ENCODE results near the gene BMI1.
"Not testable (repeated sequence)": the region's sequence is repeated elsewhere in the genome, so short reads cannot be mapped to it uniquely, and the experiment has no call there.

The BMI1 gene

DNA sequence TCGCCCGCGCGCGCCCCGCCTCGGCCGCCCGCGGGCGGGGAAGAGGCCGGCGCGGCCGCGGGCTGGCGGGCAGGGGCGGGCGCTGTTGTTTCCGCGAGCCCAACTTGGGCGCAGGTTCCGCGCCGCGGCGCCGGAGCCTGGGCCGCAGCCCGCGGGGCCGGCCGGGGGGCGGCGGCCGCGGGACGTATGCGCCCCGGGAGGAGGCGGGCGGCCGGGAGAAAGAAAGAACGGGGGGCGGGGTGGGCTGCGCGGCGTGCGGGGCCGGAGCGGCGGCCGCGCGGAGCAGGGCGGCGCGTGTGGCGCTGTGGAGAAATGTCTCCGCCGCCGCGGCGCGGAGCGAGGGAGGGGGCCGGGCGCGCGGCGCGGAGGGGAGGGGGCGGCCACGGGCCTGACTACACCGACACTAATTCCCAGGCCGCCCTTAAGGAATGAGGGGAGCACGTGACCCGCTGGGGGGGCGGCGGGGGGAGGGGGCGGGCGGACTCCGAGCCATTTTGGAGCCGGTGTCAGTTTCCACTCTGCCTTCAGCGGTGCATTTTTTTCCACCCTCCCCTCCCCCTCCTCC is at the start of gene BMI1:
Gene BMI1, plus strand, starts transcription at position 509 of the 565 bp plus-strand sequence. CDS start 5,351 bp downstream, outside the sequence.
- peak; percentile 64 for DNase-seq (ENCODE audit: low spot score)
- Mint-ChIP-seq H3K27me3 (ENCODE audit: low read depth) (peaks cover 47% of the 10 kb centered on the region), H3K27ac (peak within 1 kb of the TSS; percentile 95), H3K4me3 (peak within 1 kb of the TSS; percentile 88), H3K4me1 (ENCODE audit: low read depth) (peaks cover 52% of the 10 kb centered on the region), H3K36me3 (ENCODE audit: low read depth) (peaks cover 30% of the 10 kb centered on the region), H3K9me3 (no peaks in the 10 kb centered on the region)

DNA sequence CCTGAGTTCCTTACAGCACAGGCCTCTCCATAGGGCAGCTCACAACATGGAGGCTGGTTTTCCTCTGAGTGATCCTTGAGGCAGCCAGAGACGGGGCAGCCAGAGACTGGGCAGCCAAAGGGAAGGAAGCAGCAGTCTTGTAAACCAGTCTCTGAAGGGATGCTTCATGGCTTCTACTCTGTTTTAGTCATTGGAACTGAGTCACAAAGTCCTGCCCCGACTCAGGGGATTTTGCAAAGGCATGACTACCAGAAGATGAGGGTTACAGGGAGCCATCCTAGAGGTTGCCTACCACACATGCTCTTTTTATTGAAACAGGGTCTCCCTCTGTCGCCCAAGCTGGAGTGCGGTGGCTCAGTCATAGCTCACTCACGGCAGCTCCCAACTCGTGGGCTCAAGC is 49.1 kb upstream of the BMI1 start:
- H3K27me3 Mint-ChIP-seq (ENCODE audit: low read depth) = peaks cover 5% of the 10 kb centered on the region
- H3K4me1 Mint-ChIP-seq (ENCODE audit: low read depth) = no peaks in the 10 kb centered on the region
- H3K9me3 Mint-ChIP-seq = no peaks in the 10 kb centered on the region
- H3K27ac Mint-ChIP-seq = no peak overlapping the region
- H3K36me3 Mint-ChIP-seq (ENCODE audit: low read depth) = no peaks in the 10 kb centered on the region
- H3K4me3 Mint-ChIP-seq = no peak overlapping the region
- DNase-seq (ENCODE audit: low spot score) = no peak

- no peak overlapping the region for H3K4me3 Mint-ChIP-seq
Observed at GRCh38 chr10:22278441-22278782, 42.5 kb upstream of the BMI1 start.

GRCh38 chr10:22280078-22280477 is 40.8 kb upstream of the BMI1 start:
- Mint-ChIP-seq H3K36me3 (ENCODE audit: low read depth) (no peaks in the 10 kb centered on the region), H3K27me3 (ENCODE audit: low read depth) (peaks cover 14% of the 10 kb centered on the region), H3K4me3 (no peak overlapping the region), H3K9me3 (no peaks in the 10 kb centered on the region), H3K4me1 (ENCODE audit: low read depth) (no peaks in the 10 kb centered on the region), H3K27ac (no peak overlapping the region)
- DNase-seq (ENCODE audit: low spot score) = no peak

More at GRCh38 chr10:22278441-22278782, 42.5 kb upstream of the BMI1 start:
- Mint-ChIP-seq H3K27me3 (ENCODE audit: low read depth) (peaks cover 11% of the 10 kb centered on the region), H3K4me1 (ENCODE audit: low read depth) (no peaks in the 10 kb centered on the region), H3K9me3 (no peaks in the 10 kb centered on the region), H3K27ac (no peak overlapping the region), H3K36me3 (ENCODE audit: low read depth) (no peaks in the 10 kb centered on the region)
- no peak for DNase-seq (ENCODE audit: low spot score)

GRCh38 chr10:22285130-22285529 is 35.8 kb upstream of the BMI1 start:
- H3K9me3 Mint-ChIP-seq = no peaks in the 10 kb centered on the region
- no peaks in the 10 kb centered on the region for H3K36me3 Mint-ChIP-seq (ENCODE audit: low read depth)
- peaks cover 8% of the 10 kb centered on the region for H3K27me3 Mint-ChIP-seq (ENCODE audit: low read depth)
- no peak for DNase-seq (ENCODE audit: low spot score)
- no peaks in the 10 kb centered on the region for H3K4me1 Mint-ChIP-seq (ENCODE audit: low read depth)
- no peak overlapping the region for H3K27ac Mint-ChIP-seq
- H3K4me3 Mint-ChIP-seq = no peak overlapping the region

DNA sequence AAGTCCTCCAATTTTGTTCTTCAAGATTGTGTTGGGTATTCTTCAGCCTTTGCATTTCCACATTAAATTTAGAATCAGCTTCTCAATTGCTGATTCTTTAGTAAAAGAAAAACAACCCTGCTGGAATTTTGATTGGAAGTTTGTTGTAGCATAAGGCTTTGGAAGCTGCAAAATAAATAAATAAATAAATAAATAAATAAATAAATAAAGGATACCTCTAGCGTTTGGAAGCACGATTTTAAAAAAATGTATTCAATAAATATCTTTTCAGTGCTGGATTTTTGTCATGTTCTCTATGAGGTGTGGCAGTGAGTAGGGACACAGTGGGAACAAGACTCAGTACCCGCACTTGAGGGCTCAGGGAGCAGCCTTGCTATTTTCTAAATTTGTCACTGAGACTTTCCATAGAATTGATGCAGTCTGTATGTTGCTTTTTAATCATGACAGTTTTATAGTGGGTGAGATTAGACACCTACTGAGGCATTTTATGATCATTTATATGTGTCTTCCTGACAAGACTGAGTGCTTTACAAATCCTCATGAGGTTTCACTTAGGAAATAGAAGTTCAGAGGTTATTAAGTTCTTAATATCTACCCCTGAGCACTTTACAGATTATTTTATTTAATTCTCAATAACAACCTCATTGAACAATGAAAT is 27.0 kb upstream of the BMI1 start:
- Mint-ChIP-seq H3K36me3 (ENCODE audit: low read depth) (no peaks in the 10 kb centered on the region), H3K4me1 (ENCODE audit: low read depth) (no peaks in the 10 kb centered on the region), H3K27ac (no peak overlapping the region), H3K27me3 (ENCODE audit: low read depth) (peaks cover 9% of the 10 kb centered on the region), H3K4me3 (no peak overlapping the region), H3K9me3 (no peaks in the 10 kb centered on the region)
- no peak for DNase-seq (ENCODE audit: low spot score)

DNA sequence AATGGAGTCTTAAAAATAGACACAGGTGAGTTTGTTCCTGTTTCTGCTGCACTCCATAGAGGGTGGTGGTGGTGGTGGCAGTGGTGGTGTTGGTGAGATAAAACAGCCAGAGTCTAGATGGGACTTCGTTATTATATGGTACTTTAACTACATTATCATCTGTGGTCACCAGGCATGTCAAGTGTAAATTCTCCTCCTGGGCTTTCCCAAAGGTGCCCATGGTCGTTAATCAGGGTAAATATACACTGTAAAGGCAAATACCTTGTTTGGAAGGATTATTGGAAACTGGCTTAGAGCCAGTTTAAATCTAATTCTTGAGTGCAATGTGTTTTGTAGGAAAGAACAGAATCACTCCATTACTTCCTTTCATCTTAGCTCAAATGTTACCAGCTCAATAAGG is 26.2 kb upstream of the BMI1 start:
- Mint-ChIP-seq H3K4me3 (no peak overlapping the region), H3K27me3 (ENCODE audit: low read depth) (peaks cover 9% of the 10 kb centered on the region), H3K9me3 (no peaks in the 10 kb centered on the region), H3K27ac (no peak overlapping the region), H3K36me3 (ENCODE audit: low read depth) (no peaks in the 10 kb centered on the region), H3K4me1 (ENCODE audit: low read depth) (no peaks in the 10 kb centered on the region)
- DNase-seq (ENCODE audit: low spot score) = no peak

- Mint-ChIP-seq H3K36me3 (ENCODE audit: low read depth) (no peaks in the 10 kb centered on the region), H3K27me3 (ENCODE audit: low read depth) (peaks cover 4% of the 10 kb centered on the region), H3K4me1 (ENCODE audit: low read depth) (no peaks in the 10 kb centered on the region), H3K27ac (no peak overlapping the region), H3K4me3 (no peak overlapping the region), H3K9me3 (no peaks in the 10 kb centered on the region)
- DNase-seq (ENCODE audit: low spot score) = no peak
Observed at GRCh38 chr10:22301193-22301592, 19.7 kb upstream of the BMI1 start.

GRCh38 chr10:22303461-22303860 is 17.4 kb upstream of the BMI1 start:
- H3K27me3 Mint-ChIP-seq (ENCODE audit: low read depth) = no peaks in the 10 kb centered on the region
- H3K9me3 Mint-ChIP-seq = no peaks in the 10 kb centered on the region
- no peaks in the 10 kb centered on the region for H3K36me3 Mint-ChIP-seq (ENCODE audit: low read depth)
- peaks cover 4% of the 10 kb centered on the region for H3K4me1 Mint-ChIP-seq (ENCODE audit: low read depth)
- no peak for DNase-seq (ENCODE audit: low spot score)
- no peak overlapping the region for H3K27ac Mint-ChIP-seq
- H3K4me3 Mint-ChIP-seq = no peak overlapping the region

DNA sequence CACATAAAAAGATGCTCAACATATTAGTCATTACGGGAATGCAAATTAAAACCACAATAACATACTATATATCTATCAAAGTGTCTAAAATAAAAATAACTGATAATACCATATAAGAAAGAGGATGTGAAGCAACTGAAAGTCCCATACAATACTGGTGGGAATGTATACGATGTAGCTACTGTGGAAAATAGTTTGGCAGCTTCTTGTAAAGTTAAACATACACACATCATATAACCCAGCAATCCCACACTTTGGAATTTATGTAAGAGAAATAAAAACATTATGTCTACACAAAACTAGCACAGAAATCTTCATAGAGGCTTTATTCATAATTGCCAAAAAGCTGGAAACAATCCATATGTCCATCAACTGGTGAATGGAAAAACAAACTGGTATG is 15.2 kb upstream of the BMI1 start:
- Mint-ChIP-seq H3K36me3 (ENCODE audit: low read depth) (no peaks in the 10 kb centered on the region), H3K4me3 (no peak overlapping the region), H3K27me3 (ENCODE audit: low read depth) (no peaks in the 10 kb centered on the region), H3K4me1 (ENCODE audit: low read depth) (peaks cover 9% of the 10 kb centered on the region), H3K9me3 (no peaks in the 10 kb centered on the region), H3K27ac (no peak overlapping the region)
- DNase-seq (ENCODE audit: low spot score) = no peak

- no peak overlapping the region for H3K27ac Mint-ChIP-seq
- no peaks in the 10 kb centered on the region for H3K27me3 Mint-ChIP-seq (ENCODE audit: low read depth)
- peak; percentile 54 for DNase-seq (ENCODE audit: low spot score)
Observed at GRCh38 chr10:22308390-22308789, 12.5 kb upstream of the BMI1 start.

DNA sequence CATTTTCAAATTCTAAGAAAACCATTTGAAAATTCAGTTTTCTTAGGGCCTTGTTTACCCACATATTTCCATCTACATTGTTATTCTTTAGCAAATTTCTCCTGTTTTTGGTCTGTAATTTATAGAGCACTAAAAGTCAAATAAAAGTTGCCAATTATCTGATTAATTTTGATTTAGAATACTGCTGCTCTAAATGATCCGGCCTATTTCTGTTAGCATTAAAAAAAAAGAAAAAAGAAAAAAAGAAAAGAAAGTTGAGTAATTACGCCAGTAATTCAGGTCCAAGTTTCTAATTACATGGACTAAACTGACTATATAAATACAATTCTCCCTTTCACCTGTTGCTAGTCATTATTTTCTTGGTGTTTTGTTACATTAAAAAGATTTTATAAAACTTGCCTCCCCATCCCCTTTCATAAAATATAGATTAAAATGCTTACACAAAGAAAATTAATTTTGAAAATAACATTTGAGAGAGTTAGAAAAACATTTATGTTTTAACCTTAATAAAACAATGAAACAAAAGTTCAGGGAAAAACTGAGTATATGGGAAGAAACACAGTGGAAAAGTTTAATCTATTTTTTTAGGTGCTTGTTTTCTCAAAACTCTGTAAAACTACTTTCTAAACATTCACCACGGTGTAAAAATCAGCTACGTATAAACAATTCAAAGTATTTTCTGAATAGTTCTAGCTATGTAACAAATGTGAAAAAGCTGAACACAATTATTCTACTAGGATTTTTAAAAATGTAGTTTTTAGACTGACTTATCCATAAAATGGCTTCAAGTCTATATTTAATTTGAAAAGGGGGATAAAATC is 11.5 kb upstream of the BMI1 start:
- H3K27me3 Mint-ChIP-seq (ENCODE audit: low read depth) = no peaks in the 10 kb centered on the region
- H3K9me3 Mint-ChIP-seq = no peaks in the 10 kb centered on the region
- no peak overlapping the region for H3K4me3 Mint-ChIP-seq
- DNase-seq (ENCODE audit: low spot score) = no peak
- H3K27ac Mint-ChIP-seq = peak overlapping the region; percentile 68
- H3K36me3 Mint-ChIP-seq (ENCODE audit: low read depth) = no peaks in the 10 kb centered on the region
- H3K4me1 Mint-ChIP-seq (ENCODE audit: low read depth) = peaks cover 11% of the 10 kb centered on the region

More at GRCh38 chr10:22308390-22308789, 12.5 kb upstream of the BMI1 start:
- H3K4me1 Mint-ChIP-seq (ENCODE audit: low read depth) = peaks cover 11% of the 10 kb centered on the region
- no peak overlapping the region for H3K4me3 Mint-ChIP-seq
- no peaks in the 10 kb centered on the region for H3K9me3 Mint-ChIP-seq
- H3K36me3 Mint-ChIP-seq (ENCODE audit: low read depth) = no peaks in the 10 kb centered on the region

- not testable (repeated sequence) for H3K36me3 Mint-ChIP-seq (ENCODE audit: low read depth); DNase-seq (ENCODE audit: low spot score); H3K4me3 Mint-ChIP-seq; H3K27ac Mint-ChIP-seq; H3K9me3 Mint-ChIP-seq; H3K27me3 Mint-ChIP-seq (ENCODE audit: low read depth)
- H3K4me1 Mint-ChIP-seq (ENCODE audit: low read depth) = peaks cover 16% of the 10 kb centered on the region
Observed at GRCh38 chr10:22310012-22310411, 10.9 kb upstream of the BMI1 start.

DNA sequence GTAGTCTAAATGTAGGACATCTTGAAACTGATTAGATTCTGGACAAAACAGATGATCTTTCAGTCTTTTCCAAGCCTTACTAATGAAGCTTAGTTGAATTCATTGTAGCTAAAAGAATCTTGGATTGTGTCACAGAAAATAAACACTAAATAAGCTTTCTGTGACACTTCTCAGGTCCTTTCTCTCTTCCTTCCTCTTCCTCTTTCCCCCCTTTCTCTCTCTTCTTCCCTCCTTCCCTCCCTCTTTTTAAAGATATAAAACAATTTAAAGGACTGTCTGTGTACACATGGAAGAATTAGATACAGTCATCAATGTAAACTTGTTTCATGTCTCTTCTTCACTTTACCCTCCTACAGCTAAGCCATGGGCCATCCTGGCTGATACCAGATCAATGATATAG is 10.0 kb upstream of the BMI1 start:
- H3K9me3 Mint-ChIP-seq = no peaks in the 10 kb centered on the region

More for the DNA sequence above, 10.0 kb upstream of the BMI1 start:
- no peak for DNase-seq (ENCODE audit: low spot score)
- Mint-ChIP-seq H3K4me1 (ENCODE audit: low read depth) (peaks cover 23% of the 10 kb centered on the region), H3K27me3 (ENCODE audit: low read depth) (peaks cover 4% of the 10 kb centered on the region), H3K27ac (no peak overlapping the region), H3K4me3 (no peak overlapping the region), H3K36me3 (ENCODE audit: low read depth) (peaks cover 2% of the 10 kb centered on the region)
